Transverse colon (tissue), 4 donors: ENCODE results near the gene CD96. TPM values are rescaled to one million over a fixed set of nuclear protein-coding genes. Genes with fewer than 3 reads are reported as not detected.

Source experiments
- DNase-seq: peaks from one replicate; pipeline ENCODE4 v3.0.0-alpha.2; 2019
- H3K27ac ChIP-seq, 4 donors: fragments of 200-600 bp; sonication (generic); 2 replicates each; pipeline ENCODE4 v1.5.1; 2016 to 2018; ENCODE audit warnings: inconsistent platforms in 4 of 4
- H3K27me3 ChIP-seq: fragments of 200-600 bp; sonication (generic); 2 replicates; pipeline ENCODE4 v1.5.1; 2017; ENCODE audit warnings: inconsistent platforms
- H3K36me3 ChIP-seq, 4 donors: fragments of 200-600 bp; sonication (generic); 2 replicates each; pipeline ENCODE4 v1.5.1; 2017 to 2019; ENCODE audit warnings: inconsistent platforms in 4 of 4
- H3K4me1 ChIP-seq, 4 donors: fragments of 200-600 bp; sonication (generic); 2 replicates each; pipeline ENCODE4 v1.5.1; 2017 to 2020; ENCODE audit warnings: inconsistent platforms in 4 of 4
- H3K4me3 ChIP-seq, 4 donors: fragments of 200-600 bp; sonication (generic); 1 replicate in 1 of 4; 2 replicates in 3 of 4; pipeline versions ENCODE4 v1.5.1 to v1.6.1; 2017 to 2019; ENCODE audit warnings: inconsistent platforms in 4 of 4
- H3K9me3 ChIP-seq, 2 donors: fragments of 200-600 bp; sonication (generic); 2 replicates each; pipeline ENCODE4 v1.5.1; 2017 to 2019; ENCODE audit warnings: inconsistent platforms in 2 of 2
- CTCF ChIP-seq, 5 experiments: fragments of 200-600 bp in 3 of 5; fragments of 450-650 bp in 2 of 5; sonication (generic) in 3 of 5; IDR thresholded peaks; 1 replicate in 2 of 5; 2 replicates in 3 of 5; pipeline ENCODE4 v1.5.1; 2016 to 2017; ENCODE audit warnings: antibody characterized with exemption in 5 of 5, inconsistent platforms in 3 of 5, mild to moderate bottlenecking in 2 of 5, moderate library complexity in 1 of 5
- EP300 ChIP-seq: sonication (generic); formaldehyde crosslinking; IDR thresholded peaks from one replicate; pipeline ENCODE4 v1.6.1; 2017; ENCODE audit warnings: antibody characterized with exemption, low read depth
- POLR2A ChIP-seq: fragments of 450-650 bp; IDR thresholded peaks from one replicate; pipeline ENCODE4 v1.6.1; 2016; ENCODE audit warnings: antibody characterized with exemption, mild to moderate bottlenecking, moderate library complexity
- POLR2AphosphoS5 ChIP-seq, 3 donors: sonication (generic); formaldehyde crosslinking; IDR thresholded peaks; one replicate each; pipeline ENCODE4 v1.6.1; 2016; ENCODE audit warnings: antibody characterized with exemption in 3 of 3
- WGBS, 2 donors: methylation state at CpG; one replicate each; pipeline ENCODE4 v1.1.5; 2018; ENCODE audit warnings: low coverage in 1 of 2; 5-methylcytosine and 5-hydroxymethylcytosine counted together
- in situ Hi-C, 4 donors: fragments of 200-750 bp; cut with MboI; loops; one replicate each; pipeline versions ENCODE4 v1.15.0 to v1.15.1; 2017; ENCODE audit warnings: low sequenced_read_pairs in 3 of 4, low pct_ligation_motif_present in 1 of 4, low pct_unique_long_range_greater_than_20kb in 1 of 4
- intact Hi-C: fragments of 100-400 bp; cut with DNase I; formaldehyde crosslinking; loops from one replicate; pipeline ENCODE4 v1.15.1; 2023; ENCODE audit warnings: low total_unique reads
- total RNA-seq, 4 donors: library from RNA; depleted of rRNA; stranded (reverse); fragments of >200 nt; gene quantifications; one replicate each; pipeline ENCODE4 v1.1.0, GENCODE V29; 2016

CD96 gene
- total RNA-seq, 4 donors from 2014 or later = 5.5 to 24.3 (median 13.0) TPM

- intact Hi-C loops (no loop called here), in situ Hi-C loops (no loop called here)
- Histone ChIP-seq H3K27ac (no peak overlapping the region), H3K9me3 (no peaks in the 10 kb centered on the region), H3K36me3 (no peaks in the 10 kb centered on the region), H3K27me3 (no peaks in the 10 kb centered on the region), H3K4me1 (no peaks in the 10 kb centered on the region), H3K4me3 (no peak overlapping the region)
- no peak for TF ChIP-seq EP300
- TF ChIP-seq POLR2AphosphoS5 (IDR thresholded peaks at IDR 0.05) = no peak
- no peak for TF ChIP-seq CTCF (IDR thresholded peaks at IDR 0.05)
- TF ChIP-seq POLR2A = no peak
- DNase-seq = no peak
- WGBS, 2 donors = 68 to 77% methylated on average over 4 of the region's 4 CpGs
These were observed 54.3 kb downstream of the CD96 start for GRCh38 chr3:111596328-111596727.

- in situ Hi-C loops = no loop called here
- no peak overlapping the region for H3K27ac ChIP-seq
- no peak for DNase-seq
- 65 to 67% methylated on average over 1 of the region's 1 CpG for WGBS, 2 donors
- no peaks in the 10 kb centered on the region for H3K4me1 ChIP-seq
- H3K9me3 ChIP-seq = no peaks in the 10 kb centered on the region
- no peaks in the 10 kb centered on the region for H3K36me3 ChIP-seq
- no peak for TF ChIP-seq POLR2AphosphoS5 (IDR thresholded peaks at IDR 0.05)
- no peak for TF ChIP-seq EP300
- TF ChIP-seq POLR2A = no peak
- TF ChIP-seq CTCF (IDR thresholded peaks at IDR 0.05) = no peak
- intact Hi-C loops = no loop called here
- no peaks in the 10 kb centered on the region for H3K27me3 ChIP-seq
- H3K4me3 ChIP-seq = no peak overlapping the region
These were observed 56.1 kb downstream of the CD96 start for GRCh38 chr3:111598139-111598538.

GRCh38 chr3:111598552-111598951, 56.6 kb downstream of the CD96 start:
- in situ Hi-C loops = no loop called here
- TF ChIP-seq POLR2A (no peak), POLR2AphosphoS5 (IDR thresholded peaks at IDR 0.05) (no peak), CTCF (IDR thresholded peaks at IDR 0.05) (no peak), EP300 (no peak)

GRCh38 chr3:111601810-111602209, 59.8 kb downstream of the CD96 start:
- TF ChIP-seq POLR2AphosphoS5 (IDR thresholded peaks at IDR 0.05) (no peak), EP300 (no peak), POLR2A (no peak), CTCF (IDR thresholded peaks at IDR 0.05) (no peak)

More at GRCh38 chr3:111598552-111598951, 56.6 kb downstream of the CD96 start:
- H3K27ac ChIP-seq = no peak overlapping the region
- no peaks in the 10 kb centered on the region for H3K9me3 ChIP-seq
- no peak for DNase-seq
- H3K27me3 ChIP-seq = no peaks in the 10 kb centered on the region
- 55 to 72% methylated on average over 2 of the region's 2 CpGs for WGBS, 2 donors
- no peaks in the 10 kb centered on the region for H3K36me3 ChIP-seq
- H3K4me1 ChIP-seq = no peaks in the 10 kb centered on the region
- intact Hi-C loops = no loop called here
- H3K4me3 ChIP-seq = no peak overlapping the region

More at GRCh38 chr3:111601810-111602209, 59.8 kb downstream of the CD96 start:
- DNase-seq = no peak
- no peaks in the 10 kb centered on the region for H3K9me3 ChIP-seq
- H3K27me3 ChIP-seq = no peaks in the 10 kb centered on the region
- H3K4me3 ChIP-seq = no peak overlapping the region
- 60 to 63% methylated on average over 2 to 4 of the region's 4 CpGs for WGBS, 2 donors
- in situ Hi-C loops (no loop called here), intact Hi-C loops (no loop called here)
- H3K36me3 ChIP-seq = no peaks in the 10 kb centered on the region
- no peak overlapping the region for H3K27ac ChIP-seq
- no peaks in the 10 kb centered on the region for H3K4me1 ChIP-seq
